ENCODE measurements around the gene PINK1. TPM values are rescaled to one million over a fixed set of nuclear protein-coding genes. Genes with fewer than 3 reads are reported as not detected.

Gene PINK1
- total RNA-seq, 1 donor from 2014 or later, result 4.5 TPM

DNA sequence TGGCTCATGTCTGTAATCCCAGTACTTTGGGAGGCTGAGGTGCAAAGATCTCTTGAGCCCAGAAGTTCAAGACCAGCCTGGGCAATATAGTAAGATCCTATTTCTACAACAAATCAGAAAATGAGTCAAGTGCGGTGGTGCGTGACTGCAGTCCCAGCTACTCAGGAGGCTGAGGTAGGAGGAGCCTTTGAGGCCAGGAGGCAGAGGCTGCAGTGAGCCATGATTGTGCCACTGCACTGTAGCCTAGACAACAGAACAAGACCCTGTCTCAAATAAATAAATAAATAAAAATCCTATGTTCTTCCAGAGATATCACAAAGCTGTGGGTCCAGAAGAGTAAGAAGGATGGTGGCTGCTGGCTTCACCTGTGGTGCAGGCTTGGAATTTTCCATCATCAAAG, 22.3 kb upstream of the PINK1 start:
- intact Hi-C loops (cut with micrococcal nuclease), result no loop called here

DNA sequence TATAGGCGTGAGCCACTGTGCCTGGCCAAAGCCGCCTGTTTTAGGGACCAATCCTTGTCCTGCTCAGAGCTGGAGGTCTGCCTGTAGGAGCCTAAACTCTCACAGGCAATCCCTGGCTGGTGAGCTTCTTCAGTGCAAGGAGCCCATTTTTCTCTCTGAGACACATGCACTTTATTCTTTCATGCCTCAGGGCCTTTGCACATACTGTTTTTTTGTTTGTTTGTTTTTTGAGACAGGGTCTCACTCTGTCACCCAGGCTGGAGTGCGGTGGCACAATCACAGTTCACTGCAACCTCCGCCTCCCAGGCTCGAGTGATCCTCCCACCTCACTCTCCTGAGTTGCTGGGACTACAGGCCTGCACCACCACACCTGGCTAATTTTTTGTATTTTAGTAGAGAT, 21.6 kb upstream of the PINK1 start:
- intact Hi-C loops (cut with micrococcal nuclease), result no loop called here

DNA sequence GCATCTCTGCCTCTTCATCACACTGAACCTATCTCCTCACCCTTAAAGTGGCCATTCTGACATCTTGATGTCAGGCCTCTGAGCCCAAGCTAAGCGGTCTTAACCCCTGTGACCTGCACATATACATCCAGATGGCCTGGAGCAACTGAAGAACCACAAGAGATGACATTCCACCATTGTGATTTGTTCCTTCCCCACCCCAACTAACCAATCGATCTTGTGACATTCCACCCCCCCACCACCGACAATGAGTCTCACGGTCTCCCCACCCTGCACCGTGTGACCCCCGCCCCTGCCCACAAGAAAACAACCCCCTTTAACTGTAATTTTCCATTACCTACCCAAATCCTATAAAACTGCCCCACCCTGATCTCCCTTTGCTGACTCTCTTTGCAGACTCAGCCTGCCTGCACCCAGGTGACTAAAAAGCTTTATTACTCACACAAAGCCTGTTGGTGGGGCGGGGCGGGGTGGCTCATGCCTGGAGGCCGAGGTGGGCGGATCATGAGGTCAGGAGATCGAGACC, 21.0 kb upstream of the PINK1 start:
- intact Hi-C loops (cut with micrococcal nuclease), result no loop called here

DNA sequence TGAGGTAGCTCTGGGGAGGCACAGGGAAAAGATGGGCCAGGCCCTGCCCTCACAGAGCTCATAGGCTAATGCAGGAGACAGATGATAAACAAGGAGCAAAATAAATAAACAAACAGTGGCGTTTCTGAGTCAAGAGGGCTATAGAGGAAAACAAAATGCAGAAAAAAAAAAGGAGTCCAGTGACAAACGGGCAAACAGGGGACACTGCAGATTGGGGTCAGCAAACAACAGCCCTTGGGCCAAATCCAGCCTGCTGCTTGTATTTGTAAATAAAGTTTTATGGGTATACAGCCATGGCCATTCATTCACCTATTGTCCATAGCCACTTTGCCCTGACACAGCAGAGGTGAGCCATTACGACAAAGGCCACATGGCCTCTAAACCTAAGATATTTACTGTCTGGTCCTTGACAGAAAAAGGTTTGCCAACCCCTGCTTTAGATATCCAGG, 19.1 kb upstream of the PINK1 start:
- intact Hi-C loops (cut with micrococcal nuclease), result no loop called here

DNA sequence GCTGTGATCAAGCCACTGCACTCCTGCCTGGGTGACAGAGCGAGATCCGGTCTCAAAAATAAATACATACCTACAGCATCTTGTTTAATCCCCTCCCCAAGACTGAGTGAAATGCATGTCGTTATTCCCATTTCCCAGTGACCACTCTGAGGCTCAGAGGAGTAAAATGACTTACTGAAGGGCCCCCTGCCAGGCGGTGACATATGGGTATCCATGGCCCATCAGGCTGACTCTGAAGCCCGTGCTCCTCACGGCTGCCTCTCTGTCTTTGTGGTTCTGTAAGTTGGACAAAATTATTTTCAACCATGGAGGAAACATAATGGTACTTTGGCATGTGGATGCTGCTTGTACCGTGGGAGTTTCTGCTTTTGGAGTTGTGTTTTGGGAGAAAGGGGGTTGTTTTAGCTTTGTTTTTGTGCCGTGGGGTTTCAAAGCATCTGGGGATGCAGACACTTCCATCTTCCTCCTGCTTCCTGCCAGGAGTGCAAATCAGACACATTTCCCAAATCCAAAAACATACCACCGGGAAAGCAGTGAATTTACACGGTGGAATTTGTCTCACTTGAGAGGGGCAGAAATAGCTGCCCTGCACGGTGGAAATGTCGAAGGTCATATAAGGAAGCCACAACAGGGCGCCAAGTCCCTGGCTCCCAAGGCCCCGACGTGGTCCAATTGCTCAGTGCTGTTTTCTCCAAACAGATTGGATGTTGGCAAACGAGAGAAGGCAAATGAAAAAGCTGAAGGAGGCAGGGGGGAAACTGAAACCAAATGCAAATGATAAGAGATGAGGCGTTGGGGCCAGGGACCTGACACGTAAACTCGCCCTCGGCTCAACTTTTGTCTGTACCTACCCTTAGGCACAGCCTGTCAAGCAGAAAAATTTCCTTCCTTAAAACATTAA, 17.1 kb upstream of the PINK1 start:
- intact Hi-C loops (cut with micrococcal nuclease), result no loop called here

DNA sequence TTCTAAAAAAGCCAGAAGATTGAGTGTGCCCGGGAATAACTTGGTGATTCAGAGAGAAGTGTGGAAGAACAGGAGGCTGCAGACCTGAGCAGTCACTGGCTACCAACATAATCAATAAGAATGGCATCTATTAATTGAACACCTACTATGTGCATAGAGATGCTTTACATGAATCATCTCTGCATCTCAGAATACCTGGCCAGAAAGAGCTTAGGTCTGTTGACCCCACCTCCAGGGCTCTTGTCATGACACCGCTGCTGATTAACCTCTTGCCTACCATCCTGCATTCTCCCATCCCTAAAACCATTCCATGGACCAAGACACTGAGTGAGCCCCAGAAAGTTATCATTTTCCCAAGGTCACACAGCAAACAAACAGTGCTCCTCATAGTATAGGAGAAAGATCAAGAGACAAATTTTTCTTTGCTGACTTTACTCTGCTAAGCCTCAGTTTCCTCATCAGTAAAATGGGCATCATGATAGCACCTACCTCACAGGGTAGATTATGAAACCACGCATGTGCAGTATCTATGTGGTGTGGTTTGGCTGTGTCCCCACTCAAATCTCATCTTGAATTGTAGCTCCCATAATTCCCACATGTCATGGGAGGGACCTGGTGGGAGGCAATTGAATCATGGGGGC, 16.3 kb upstream of the PINK1 start:
- intact Hi-C loops (cut with micrococcal nuclease), result no loop called here

DNA sequence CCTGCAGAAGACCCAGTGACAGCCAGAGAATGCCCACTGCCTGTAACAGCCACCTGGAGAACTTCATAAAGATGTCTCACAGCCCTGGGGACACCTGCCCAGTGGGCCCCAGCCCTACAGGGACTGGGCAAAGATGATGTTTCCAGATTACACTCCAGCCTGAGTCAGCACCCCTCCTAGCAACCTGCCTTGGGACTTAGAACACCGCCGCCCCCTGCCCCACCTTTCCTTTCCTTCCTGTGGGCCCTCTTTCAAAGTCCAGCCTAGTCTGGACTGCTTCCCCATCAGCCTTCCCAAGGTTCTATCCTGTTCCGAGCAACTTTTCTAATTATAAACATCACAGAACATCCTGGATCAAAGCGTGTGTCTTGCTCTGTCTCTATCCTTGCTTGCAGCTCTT, 14.7 kb upstream of the PINK1 start:
- intact Hi-C loops (cut with micrococcal nuclease), result no loop called here

DNA sequence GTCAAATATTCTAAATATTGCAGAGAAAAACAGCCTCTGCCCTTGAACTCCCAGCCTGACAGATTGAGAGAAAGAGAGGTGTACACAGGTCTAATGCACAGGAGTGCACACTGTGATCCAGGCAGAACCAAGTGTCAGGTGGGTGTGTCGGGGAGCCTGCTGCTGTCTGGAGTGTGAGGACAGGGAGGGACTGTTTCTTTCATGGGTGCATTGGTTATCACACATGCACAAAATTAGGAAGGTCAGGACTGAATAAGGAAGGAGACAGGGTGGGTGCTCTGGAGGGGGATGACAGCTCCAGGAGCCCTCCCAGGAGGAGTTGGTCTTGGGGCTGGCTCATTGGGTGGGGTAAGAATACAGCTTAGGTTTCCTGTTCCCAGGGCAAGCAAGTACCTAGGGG, 13.3 kb upstream of the PINK1 start:
- intact Hi-C loops (cut with micrococcal nuclease), result no loop called here

DNA sequence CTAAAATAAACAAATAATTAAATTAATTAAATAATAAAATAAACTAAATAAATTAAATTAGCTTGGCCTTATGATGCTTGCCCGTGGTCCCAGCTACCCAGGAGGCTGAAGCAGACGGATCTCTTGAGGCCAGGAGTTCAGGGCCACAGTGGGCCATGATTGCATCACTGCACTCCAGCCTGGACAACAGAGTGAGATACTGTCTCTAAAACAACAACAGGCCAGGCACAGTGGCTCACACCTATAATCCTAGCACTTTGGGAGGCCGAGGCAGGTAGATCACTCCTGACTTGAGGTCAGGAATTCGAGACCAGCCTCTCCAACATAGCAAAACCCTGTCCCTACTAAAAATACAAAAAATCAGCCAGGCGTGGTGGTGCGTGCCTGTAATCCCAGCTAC, 12.2 kb upstream of the PINK1 start:
- intact Hi-C loops (cut with micrococcal nuclease), result no loop called here

DNA sequence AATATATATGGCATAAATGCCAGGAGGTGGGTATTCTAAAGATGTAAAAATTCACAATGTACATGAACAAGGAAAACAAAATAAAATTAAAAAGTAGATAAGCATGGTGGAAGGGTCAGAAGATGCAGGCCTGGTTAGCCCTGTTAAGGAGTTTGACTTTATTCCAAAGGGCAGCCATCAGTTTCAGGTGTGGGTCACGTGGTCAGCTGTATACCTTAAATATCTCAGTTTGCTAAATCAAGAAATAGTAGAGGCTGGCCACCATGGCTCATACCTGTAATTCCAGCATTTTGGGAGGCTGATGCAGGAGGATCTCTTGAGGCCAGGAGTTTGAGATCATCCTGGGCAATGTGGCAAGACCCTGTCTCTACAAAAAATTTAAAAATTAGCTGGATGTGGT, 8.5 kb upstream of the PINK1 start:
- intact Hi-C loops (cut with micrococcal nuclease), result no loop called here

DNA sequence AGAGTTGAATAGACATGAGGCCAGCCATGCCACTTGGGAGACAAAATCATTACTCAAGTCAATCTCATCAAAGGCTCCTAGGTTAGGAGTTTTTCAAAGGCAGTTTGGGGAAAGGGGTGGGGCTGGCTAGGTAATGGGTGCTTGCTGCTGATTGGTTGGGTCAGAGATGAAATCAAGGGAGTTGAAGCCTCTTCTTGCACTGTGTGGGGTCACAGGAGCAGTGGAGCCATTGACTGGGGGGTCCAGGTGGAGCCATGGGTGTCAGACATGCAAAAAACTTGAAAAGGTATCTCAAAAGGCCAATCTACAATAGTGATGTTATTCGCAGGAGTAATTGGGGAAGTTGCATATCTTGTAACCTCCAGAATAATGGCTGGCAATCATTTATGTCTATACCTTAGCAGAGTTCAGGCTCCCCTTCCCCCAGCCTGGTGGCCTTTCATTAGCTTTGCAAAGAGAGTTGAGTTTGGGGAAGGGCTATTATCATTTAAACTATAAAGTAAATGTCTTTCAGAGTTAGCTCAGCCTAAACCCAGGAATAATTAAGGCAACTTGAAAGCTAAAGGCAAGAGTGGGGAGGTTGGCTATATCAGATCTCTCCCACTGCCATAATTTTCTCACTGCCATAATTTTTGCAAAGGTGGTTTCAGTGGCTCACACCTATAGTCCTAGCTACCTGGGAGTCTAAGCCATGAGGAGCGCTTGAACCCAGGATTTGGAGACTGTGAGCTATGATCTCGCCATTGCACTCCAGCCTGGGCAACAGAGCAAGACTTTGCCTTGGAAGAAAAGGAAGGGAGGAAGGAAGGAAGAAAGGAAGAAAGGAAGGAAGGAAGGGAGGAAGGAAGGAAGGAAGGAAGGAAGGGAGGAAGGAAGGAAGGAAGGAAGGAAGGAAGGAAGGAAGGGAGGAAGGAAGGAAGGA, 7.8 kb upstream of the PINK1 start:
- intact Hi-C loops (cut with micrococcal nuclease), result no loop called here

DNA sequence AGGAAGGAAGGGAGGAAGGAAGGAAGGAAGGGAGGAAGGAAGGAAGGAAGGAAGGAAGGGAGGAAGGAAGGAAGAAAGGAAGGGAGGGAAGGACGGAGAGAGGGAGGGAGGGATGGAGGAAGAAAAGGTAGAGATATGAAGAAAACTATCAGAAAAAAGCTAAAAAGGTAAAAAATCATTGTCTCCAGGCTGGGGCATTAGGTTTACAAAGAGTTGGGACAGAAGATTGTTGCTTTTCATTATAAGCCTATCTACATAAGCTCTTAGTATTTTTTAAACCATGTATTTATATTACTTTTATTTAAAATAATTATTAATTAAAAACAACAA, 7.2 kb upstream of the PINK1 start:
- intact Hi-C loops (cut with micrococcal nuclease), result no loop called here

DNA sequence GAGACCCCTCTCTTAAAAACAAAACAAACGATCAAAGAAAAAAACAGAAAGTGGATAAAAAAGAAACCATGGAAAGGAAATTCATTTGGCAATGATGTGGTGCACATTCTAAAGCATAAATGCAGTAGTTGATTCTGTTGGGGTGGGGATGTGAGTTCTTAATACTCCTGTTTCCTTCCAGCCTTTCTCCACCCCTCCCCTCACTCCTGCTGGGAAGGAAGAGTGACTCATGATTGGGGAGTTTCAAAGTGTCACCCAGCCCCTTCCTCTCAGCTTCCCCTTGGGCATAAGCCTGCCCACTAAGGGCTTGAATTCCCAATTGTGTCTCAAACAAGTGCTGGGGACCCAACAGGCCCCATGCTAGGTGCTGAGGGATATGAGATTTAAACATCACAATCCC, 6.7 kb upstream of the PINK1 start:
- intact Hi-C loops (cut with micrococcal nuclease), result no loop called here

DNA sequence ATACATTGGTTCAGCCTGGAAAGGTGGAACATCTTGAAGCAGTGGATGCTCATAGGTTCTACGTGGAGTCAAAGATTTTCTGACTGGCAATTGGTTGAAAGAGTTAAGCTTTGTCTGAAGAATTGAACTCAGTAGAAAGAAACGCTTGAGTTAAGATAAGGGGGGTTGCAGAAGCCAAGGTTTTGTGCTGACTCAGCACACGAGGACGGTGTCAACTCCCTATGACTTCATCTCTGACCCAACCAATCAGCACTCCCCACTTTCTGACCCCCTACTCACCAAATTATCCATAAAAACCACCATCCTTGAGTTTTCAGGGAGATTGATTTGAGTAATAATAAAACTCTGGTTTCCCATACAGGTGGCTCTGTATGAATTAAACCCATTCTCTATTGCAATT, 2.5 kb upstream of the PINK1 start:
- intact Hi-C loops (cut with micrococcal nuclease), result loop anchor here (5.0 kb wide), 2 partner anchors 123 to 748 kb away; partner anchors contain the start of genes MUL1 and OTUD3

DNA sequence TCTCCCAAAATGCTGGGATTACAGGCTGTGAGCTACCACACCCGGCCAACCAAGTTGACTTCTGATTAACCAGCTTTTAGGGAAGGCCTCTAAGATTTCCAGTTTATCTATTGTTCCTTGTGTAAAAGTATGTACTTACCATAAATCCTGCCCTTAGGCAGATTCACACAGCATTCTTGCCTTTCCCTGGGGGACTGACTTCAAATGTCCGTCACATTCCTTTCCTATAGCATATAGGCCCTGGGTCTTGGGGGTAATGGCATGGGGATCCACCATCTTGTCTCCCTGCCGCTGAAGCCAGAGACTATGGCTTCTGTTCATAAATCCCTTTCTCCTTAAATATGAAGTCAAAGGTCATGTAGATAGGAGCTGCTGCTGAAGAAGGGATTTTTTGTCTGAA, 872 bp upstream of the PINK1 start:
- intact Hi-C loops (cut with micrococcal nuclease), result loop anchor here (2.0 to 5.0 kb wide), 3 partner anchors 125 to 750 kb away; partner anchors contain the start of genes HP1BP3, MUL1 and OTUD3

DNA sequence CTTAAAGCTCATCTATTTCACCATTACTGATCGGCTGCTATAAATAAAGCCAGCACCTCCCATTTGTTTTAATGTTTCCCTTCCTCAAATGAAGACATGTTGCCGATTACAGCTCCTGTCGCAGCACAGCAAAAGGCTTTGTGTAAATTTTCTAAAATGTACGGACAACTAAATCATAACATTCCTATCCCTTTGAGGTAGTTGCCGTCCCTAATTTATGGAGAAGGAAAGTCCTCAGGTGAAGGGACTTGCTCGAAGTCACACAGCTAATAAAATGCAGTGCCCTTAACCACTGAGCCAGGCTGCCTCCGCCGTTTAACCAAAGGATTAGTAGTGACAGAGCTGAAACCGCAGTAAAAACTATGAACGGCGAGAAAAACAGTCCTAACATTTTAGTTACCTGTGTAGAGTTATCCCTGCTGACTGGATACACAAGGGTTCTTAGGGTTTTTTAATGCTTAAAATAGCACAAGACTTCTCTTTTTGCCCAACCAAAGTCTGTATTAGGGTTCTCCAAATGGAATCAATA, 871 bp downstream of the PINK1 start:
- intact Hi-C loops (cut with micrococcal nuclease), result loop anchor here (1.0 to 5.0 kb wide), 3 partner anchors 27 to 752 kb away; partner anchors contain the start of genes DDOST, MUL1 and OTUD3

DNA sequence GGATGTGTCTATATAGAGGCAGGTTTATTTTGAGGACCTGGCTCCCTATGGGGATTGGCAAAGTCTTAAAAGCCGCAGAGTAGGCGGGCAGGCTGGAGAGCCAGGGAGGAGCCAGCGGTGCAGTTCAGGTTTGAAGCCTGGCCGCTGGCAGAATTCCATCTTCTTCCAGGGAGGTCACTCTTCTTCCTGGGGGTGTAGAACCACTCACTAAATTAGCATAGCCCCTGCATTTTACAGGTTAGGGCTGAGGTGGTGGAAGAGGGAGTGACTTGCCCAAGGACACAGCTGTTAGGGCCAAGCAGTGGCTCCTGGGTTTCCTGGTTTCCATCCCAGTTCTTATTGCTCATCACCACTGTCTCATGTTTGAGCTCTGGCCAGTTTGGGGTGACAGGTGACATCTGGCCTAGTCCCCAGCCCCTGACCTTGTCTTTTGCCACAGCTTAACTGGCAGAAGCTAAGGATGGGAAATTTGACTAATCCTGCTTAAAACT, 1.4 kb downstream of the PINK1 start:
- intact Hi-C loops (cut with micrococcal nuclease), result loop anchor here (1.0 to 5.0 kb wide), 3 partner anchors 27 to 752 kb away; partner anchors contain the start of genes DDOST, MUL1 and OTUD3

DNA sequence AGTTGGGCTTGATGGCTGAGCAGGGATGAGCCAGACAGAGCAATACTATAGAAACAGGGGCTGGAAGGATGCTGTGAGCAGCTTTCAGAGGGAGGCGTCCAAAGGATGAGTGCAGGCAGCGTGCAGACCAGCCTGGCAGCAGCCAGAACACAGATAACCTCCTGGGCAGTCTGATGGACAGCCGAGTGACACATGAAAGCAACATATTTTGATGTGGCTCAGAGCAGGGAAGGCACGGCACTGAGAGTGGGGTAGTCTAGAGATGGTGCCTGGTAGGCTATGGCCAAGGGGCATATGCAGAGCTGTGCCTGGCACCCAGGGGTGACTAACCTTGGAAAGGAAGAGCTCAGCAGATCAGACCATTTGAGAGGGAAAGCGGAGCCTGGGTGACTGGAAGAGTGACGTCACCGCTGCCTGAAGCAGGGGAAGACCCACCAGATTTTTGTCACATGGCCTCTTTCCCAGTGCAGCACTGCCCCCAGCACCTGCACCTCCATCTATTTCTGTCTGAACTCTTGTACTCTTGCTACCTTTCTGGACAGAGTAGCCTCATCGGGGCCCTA, 3.6 kb downstream of the PINK1 start:
- intact Hi-C loops (cut with micrococcal nuclease), result no loop called here

DNA sequence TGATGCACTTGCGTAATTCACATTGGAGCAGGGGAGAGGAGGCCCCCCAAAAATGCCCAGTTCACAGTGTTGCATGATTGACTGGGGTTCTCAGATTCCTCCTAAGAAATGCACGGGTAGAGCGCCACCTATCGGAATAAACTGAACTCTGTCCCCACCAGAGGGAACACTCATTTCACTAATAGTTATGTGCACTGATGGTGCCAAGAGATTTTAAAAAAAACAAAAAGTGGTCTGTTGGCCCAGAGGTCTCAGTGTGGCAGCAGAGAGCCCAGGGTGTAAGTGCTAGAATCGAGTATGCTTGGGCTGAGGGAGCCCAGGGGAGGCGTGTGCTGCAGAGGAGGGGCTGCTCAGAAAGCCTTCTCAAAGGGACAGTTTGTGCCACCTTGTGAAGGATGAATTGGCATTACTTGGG, 6.9 kb downstream of the PINK1 start:
- intact Hi-C loops (cut with micrococcal nuclease), result loop anchor here (1.0 kb wide), 2 partner anchors 65 to 118 kb away; no protein-coding TSS in a partner anchor

DNA sequence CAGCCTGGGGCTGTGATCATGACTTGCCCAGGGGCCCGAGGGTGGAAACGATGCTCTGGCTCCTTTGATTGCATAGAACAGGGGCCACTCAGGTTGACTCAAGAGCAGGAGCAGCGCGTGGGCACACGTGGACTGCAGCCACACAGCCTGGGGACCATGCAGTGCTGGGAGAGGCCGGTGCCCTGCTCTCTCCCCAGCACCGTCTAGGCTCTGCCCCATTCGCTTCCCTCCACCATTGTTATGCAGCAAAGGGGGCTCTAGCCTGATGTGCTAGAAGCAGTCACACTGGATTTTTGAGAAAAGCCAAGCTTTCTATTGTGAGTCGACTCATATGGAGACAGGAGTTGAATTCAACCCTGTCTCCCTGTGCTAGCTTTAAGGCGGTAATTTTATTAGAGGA, 8.7 kb downstream of the PINK1 start:
- intact Hi-C loops (cut with micrococcal nuclease), result no loop called here
